HepG2 (cell line): ENCODE results near the gene UBE2E1. TPM values are rescaled to one million over a fixed set of nuclear protein-coding genes. Genes with fewer than 3 reads are reported as not detected.
A peak's percentile ranks its signal among the peaks of the same experiment; 100 is the strongest.

Experiments
- ATAC-seq: fragments of 200-7000 bp; cut with Tn5 transposase; 3 replicates; pipeline ENCODE4 v1.9.1; 2020; ENCODE audit warnings: mild to moderate bottlenecking, moderate library complexity
- BruUV-seq: library from RNA; stranded (reverse); fragments of 400-500 nt; replicated peaks from 2 replicates; lab custom pipeline; 2021; lab: Mats Ljungman, UMichigan
- CTCF ChIA-PET: fragments of 300-600 bp; formaldehyde crosslinking; extraction: SDS; loops from one replicate; lab custom pipeline; 2021; ENCODE audit warnings: low total read pairs, inconsistent platforms, low intra/inter-chr PET ratio; lab: Yijun Ruan, JAX
- POLR2A ChIA-PET: fragments of 350-600 bp; sonication (Branson Sonifier 250); formaldehyde crosslinking; loops from one replicate; lab custom pipeline; 2020; ENCODE audit warnings: antibody characterized with exemption, inconsistent platforms; lab: Yijun Ruan, JAX
- DNase-seq: peaks from one replicate; pipeline ENCODE4 v3.0.0-alpha.2; 2015; ENCODE audit warnings: low spot score
- FAIRE-seq: peaks from 3 replicates; lab custom pipeline; 2011; peaks lifted over from hg19 to GRCh38; lab: Jason Lieb, UNC
- H2AFZ ChIP-seq: one replicate; pipeline ENCODE4 v1.6.1; 2011; ENCODE audit warnings: low read length, inconsistent platforms
- H3K27ac ChIP-seq: fragments of 300-600 bp; 3 replicates; pipeline ENCODE4 v1.8.0; 2011; ENCODE audit warnings: mixed run types, mild to moderate bottlenecking, mixed read lengths, low read length, inconsistent platforms; ENCODE audit not compliant: insufficient read depth; ENCODE audit errors: extremely low read length
- H3K27me3 ChIP-seq, 2 experiments: fragments of 200-600 bp in 1 of 2; 2 replicates in 1 of 2; 3 replicates in 1 of 2; pipeline versions ENCODE4 v1.6.0 to v1.8.0; 2011; ENCODE audit warnings: low read length in 2 of 2, mild to moderate bottlenecking in 2 of 2, moderate library complexity in 2 of 2, inconsistent platforms in 1 of 2; ENCODE audit not compliant: insufficient read depth in 2 of 2, control insufficient read depth in 1 of 2
- H3K36me3 ChIP-seq, 2 experiments: fragments of 200-600 bp in 1 of 2; replicated peaks in 1 of 2; 2 replicates in 1 of 2; 3 replicates in 1 of 2; pipeline versions ENCODE4 v1.5.1 to v1.8.0; 2011; ENCODE audit warnings: low read length in 2 of 2, inconsistent platforms in 1 of 2; ENCODE audit not compliant: insufficient read depth in 2 of 2, control insufficient read depth in 1 of 2
- H3K4me1 ChIP-seq: 2 replicates; pipeline ENCODE4 v1.5.1; 2012; ENCODE audit warnings: low read length, inconsistent platforms; ENCODE audit not compliant: insufficient read depth
- H3K4me2 ChIP-seq: 2 replicates; pipeline ENCODE4 v1.6.0; 2011; ENCODE audit warnings: low read depth, low read length, inconsistent platforms
- H3K4me3 ChIP-seq, 3 experiments: fragments of 200-600 bp in 1 of 3; sonication (generic), shearing (Covaris generic) in 1 of 3; replicated peaks in 1 of 3; 2 replicates each; pipeline ENCODE4 v1.5.1; 2011 to 2016; ENCODE audit warnings: low read length in 3 of 3, inconsistent platforms in 2 of 3, low read depth in 2 of 3, mild to moderate bottlenecking in 2 of 3, control low read depth in 1 of 3, mixed read lengths in 1 of 3; ENCODE audit not compliant: insufficient read depth in 1 of 3
- H3K79me2 ChIP-seq: one replicate; pipeline ENCODE4 v1.6.1; 2011; ENCODE audit warnings: low read length, inconsistent platforms; ENCODE audit not compliant: insufficient read depth
- H3K9ac ChIP-seq: 2 replicates; pipeline ENCODE4 v1.6.0; 2011; ENCODE audit warnings: mild to moderate bottlenecking, low read depth, low read length, inconsistent platforms; ENCODE audit not compliant: insufficient read depth
- H3K9me3 ChIP-seq: 2 replicates; pipeline ENCODE4 v1.5.1; 2012; ENCODE audit warnings: mild to moderate bottlenecking, low read length
- H4K20me1 ChIP-seq: 2 replicates; pipeline ENCODE4 v1.6.0; 2011; ENCODE audit warnings: inconsistent platforms, mild to moderate bottlenecking, low read length, moderate library complexity; ENCODE audit not compliant: insufficient read depth
- ARID2 ChIP-seq: sonication (generic); formaldehyde crosslinking; IDR thresholded peaks from 2 replicates; pipeline ENCODE4 v1.8.1; 2022; ENCODE audit warnings: mild to moderate bottlenecking, missing genetic modification reagents, borderline replicate concordance
- CENPT ChIP-seq: sonication (generic); formaldehyde crosslinking; IDR thresholded peaks from 2 replicates; pipeline ENCODE4 v1.8.0; 2022; ENCODE audit warnings: low read depth, mild to moderate bottlenecking, moderate library complexity, missing genetic modification reagents
- GFI1 ChIP-seq: sonication (generic); formaldehyde crosslinking; IDR thresholded peaks from 2 replicates; pipeline ENCODE4 v1.5.0; 2020; ENCODE audit warnings: missing genetic modification reagents, mild to moderate bottlenecking, borderline replicate concordance
- MTA1 ChIP-seq: sonication (generic); formaldehyde crosslinking; IDR thresholded peaks from 2 replicates; pipeline ENCODE4 v1.4.0; 2020; ENCODE audit warnings: missing genetic modification reagents, mild to moderate bottlenecking, borderline replicate concordance
- SNAI1 ChIP-seq: sonication (generic); formaldehyde crosslinking; IDR thresholded peaks from 2 replicates; pipeline ENCODE4 v1.5.0; 2020; ENCODE audit warnings: mild to moderate bottlenecking, missing genetic modification reagents, borderline replicate concordance
- ZBTB7B ChIP-seq: sonication (generic); formaldehyde crosslinking; IDR thresholded peaks from 2 replicates; pipeline ENCODE4 v1.4.0; 2020; ENCODE audit warnings: missing genetic modification reagents
- ZEB1 ChIP-seq: IDR thresholded peaks from 2 replicates; pipeline ENCODE4 v1.6.1; 2012; ENCODE audit warnings: mild to moderate bottlenecking, low read depth, inconsistent platforms; ENCODE audit not compliant: insufficient replicate concordance
- ZNF296 ChIP-seq: sonication (generic); formaldehyde crosslinking; conservative IDR thresholded peaks from 2 replicates; pipeline ENCODE4 v1.5.0; 2020; ENCODE audit warnings: mild to moderate bottlenecking, missing genetic modification reagents
- ZNF446 ChIP-seq: sonication (generic); formaldehyde crosslinking; IDR thresholded peaks from 2 replicates; pipeline ENCODE4 v1.5.0; 2020; ENCODE audit warnings: mild to moderate bottlenecking, missing genetic modification reagents
- ZNF883 ChIP-seq: sonication (generic); formaldehyde crosslinking; IDR thresholded peaks from 2 replicates; pipeline ENCODE4 v1.5.1; 2020; ENCODE audit warnings: mild to moderate bottlenecking, missing genetic modification reagents; ENCODE audit errors: not compliant biosample characterization
- WGBS: methylation state at CpG from one replicate; pipeline ENCODE4 v1.1.6; 2017; ENCODE audit warnings: low lambda C conversion rate; 5-methylcytosine and 5-hydroxymethylcytosine counted together
- in situ Hi-C: cut with HindIII; loops from 2 replicates; pipeline ENCODE4 v1.10.0; 2017; ENCODE audit warnings: low pct_unique_long_range_greater_than_20kb; ENCODE audit not compliant: extremely low pct_ligation_motif_present
- intact Hi-C: fragments of 100-400 bp; cut with micrococcal nuclease; formaldehyde crosslinking; loops from one replicate; pipeline ENCODE4 v1.10.0; 2022; ENCODE audit not compliant: unreplicated experiment
- polyA plus RNA-seq, 8 experiments: library from polyadenylated mRNA; depleted of rRNA in 3 of 8; stranded (reverse) in 7 of 8; unstranded in 1 of 8; fragments of >200 nt; fragmentation: Illumina TruSeq in 4 of 8; extraction: Trizol in 4 of 8; gene quantifications; 2 replicates each; pipeline versions ENCODE4 v1.2.1 to v1.2.3, GENCODE V29; 2011 to 2016; ENCODE audit warnings: low read depth in 4 of 8, missing spikeins in 1 of 8, mixed read lengths in 1 of 8; ENCODE audit not compliant: insufficient read depth in 1 of 8
- total RNA-seq, 5 experiments: library from RNA; depleted of rRNA; stranded (reverse); fragments of >200 nt; fragmentation: Illumina TruSeq; extraction: Trizol; gene quantifications; 2 replicates each; pipeline ENCODE4 v1.2.3, GENCODE V29; 2016; ENCODE audit warnings: low read depth in 1 of 5
- TF ChIP-seq, protein P1 (sequence below): sonication (generic); formaldehyde crosslinking; IDR thresholded peaks from 2 replicates; pipeline ENCODE4 v1.5.0; 2020; ENCODE audit warnings: mild to moderate bottlenecking, missing genetic modification reagents
- TF ChIP-seq, protein P2 (sequence below): IDR thresholded peaks from 2 replicates; pipeline ENCODE4 v1.6.1; 2016; ENCODE audit warnings: control low read depth
- TF ChIP-seq, protein P3 (sequence below): sonication (generic); formaldehyde crosslinking; IDR thresholded peaks from 2 replicates; pipeline ENCODE4 v1.8.0; 2022; ENCODE audit warnings: mild to moderate bottlenecking, missing genetic modification reagents, moderate library complexity
- TF ChIP-seq, protein P4 (sequence below): sonication (generic); formaldehyde crosslinking; IDR thresholded peaks from 2 replicates; pipeline ENCODE4 v1.5.0; 2020; ENCODE audit warnings: mild to moderate bottlenecking, missing genetic modification reagents
- TF ChIP-seq, protein P5 (sequence below): sonication (generic); formaldehyde crosslinking; IDR thresholded peaks from 2 replicates; pipeline ENCODE4 v1.4.0; 2020; ENCODE audit warnings: missing genetic modification reagents

UBE2E1 gene
- total and polyA plus RNA-seq, 2 of the 13 experiments (the other 11 are each of a cell fraction or from before 2014, with no cell fraction given): 55.4 to 61.8 TPM

DNA sequence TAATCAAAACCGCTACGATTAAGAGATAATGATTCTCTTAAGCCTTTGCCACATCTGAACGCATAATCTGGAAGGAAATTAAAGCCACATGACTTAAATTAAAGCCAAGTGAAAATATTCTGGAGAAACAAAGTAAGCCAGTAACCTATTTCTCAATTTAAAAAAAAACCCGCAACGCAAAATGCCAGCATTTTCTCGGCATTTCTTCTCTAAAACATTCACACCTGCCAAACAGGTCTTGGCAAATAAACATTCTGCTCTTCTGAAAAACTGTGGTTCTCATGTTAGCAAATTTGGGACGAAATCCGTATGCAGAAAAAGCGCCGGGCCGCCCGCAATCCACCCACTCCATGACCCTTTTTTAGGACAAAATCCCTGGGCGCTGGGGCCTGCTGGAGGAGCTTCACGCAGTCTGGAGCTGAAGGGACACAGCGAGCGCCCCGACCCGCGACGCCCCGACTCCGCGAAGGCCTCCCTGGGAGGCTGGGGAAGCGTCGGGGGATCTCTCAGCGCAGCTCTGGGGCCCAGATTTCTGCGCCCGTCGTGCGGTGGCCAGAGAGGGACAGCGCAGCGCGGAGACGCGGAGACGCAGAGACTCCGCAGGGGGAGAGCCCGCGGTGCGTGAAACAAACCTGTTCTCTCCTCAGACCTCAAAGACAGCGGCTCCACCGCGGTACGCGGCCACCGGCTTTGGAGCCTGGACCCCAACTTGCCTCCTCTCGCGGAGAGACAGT lies 110.6 kb downstream of the UBE2E1 start:
- TSS peak; percentile 67 for BruUV-seq
- Histone ChIP-seq H3K9ac (peak overlapping the region; percentile 95), H3K36me3 (peaks cover 4 to 9% of the 10 kb centered on the region in 2 experiments; a peak in 4 of 5 replicates), H4K20me1 (peaks cover 36% of the 10 kb centered on the region), H3K27me3 (no peaks in the 10 kb centered on the region; a peak in 1 of 5 replicates), H3K4me3 (peak overlapping the region; percentile 91 to 99 (median 98)), H3K79me2 (peaks cover 56% of the 10 kb centered on the region), H3K4me2 (peak overlapping the region; percentile 76), H3K4me1 (peaks cover 54% of the 10 kb centered on the region), H3K27ac (peak overlapping the region; percentile 81), H2AFZ (no peak overlapping the region), H3K9me3 (no peaks in the 10 kb centered on the region)
- ATAC-seq (peak; percentile 74), FAIRE-seq (no peak), DNase-seq (no peak)
- intact Hi-C loops: no loop called here
- in situ Hi-C loops: no loop called here
- 1% methylated on average over 15 of the region's 48 CpGs for WGBS
- ChIA-PET POLR2A (interaction anchor here (0.6 to 3.8 kb wide), 28 partner anchors 8 to 1867 kb away, joined by 3 to 72 read pairs (median 8); partner anchors contain the start of gene NGLY1), CTCF (no interaction called here)
- TF ChIP-seq, protein P1, sequence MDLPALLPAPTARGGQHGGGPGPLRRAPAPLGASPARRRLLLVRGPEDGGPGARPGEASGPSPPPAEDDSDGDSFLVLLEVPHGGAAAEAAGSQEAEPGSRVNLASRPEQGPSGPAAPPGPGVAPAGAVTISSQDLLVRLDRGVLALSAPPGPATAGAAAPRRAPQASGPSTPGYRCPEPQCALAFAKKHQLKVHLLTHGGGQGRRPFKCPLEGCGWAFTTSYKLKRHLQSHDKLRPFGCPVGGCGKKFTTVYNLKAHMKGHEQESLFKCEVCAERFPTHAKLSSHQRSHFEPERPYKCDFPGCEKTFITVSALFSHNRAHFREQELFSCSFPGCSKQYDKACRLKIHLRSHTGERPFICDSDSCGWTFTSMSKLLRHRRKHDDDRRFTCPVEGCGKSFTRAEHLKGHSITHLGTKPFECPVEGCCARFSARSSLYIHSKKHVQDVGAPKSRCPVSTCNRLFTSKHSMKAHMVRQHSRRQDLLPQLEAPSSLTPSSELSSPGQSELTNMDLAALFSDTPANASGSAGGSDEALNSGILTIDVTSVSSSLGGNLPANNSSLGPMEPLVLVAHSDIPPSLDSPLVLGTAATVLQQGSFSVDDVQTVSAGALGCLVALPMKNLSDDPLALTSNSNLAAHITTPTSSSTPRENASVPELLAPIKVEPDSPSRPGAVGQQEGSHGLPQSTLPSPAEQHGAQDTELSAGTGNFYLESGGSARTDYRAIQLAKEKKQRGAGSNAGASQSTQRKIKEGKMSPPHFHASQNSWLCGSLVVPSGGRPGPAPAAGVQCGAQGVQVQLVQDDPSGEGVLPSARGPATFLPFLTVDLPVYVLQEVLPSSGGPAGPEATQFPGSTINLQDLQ (CRISPR knock-in tag): no peak
- TF ChIP-seq, protein P2, sequence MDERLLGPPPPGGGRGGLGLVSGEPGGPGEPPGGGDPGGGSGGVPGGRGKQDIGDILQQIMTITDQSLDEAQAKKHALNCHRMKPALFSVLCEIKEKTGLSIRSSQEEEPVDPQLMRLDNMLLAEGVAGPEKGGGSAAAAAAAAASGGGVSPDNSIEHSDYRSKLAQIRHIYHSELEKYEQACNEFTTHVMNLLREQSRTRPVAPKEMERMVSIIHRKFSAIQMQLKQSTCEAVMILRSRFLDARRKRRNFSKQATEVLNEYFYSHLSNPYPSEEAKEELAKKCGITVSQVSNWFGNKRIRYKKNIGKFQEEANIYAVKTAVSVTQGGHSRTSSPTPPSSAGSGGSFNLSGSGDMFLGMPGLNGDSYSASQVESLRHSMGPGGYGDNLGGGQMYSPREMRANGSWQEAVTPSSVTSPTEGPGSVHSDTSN (CRISPR knock-in tag): no peak
- TF ChIP-seq ZEB1 (peak; percentile 17), CENPT (no peak), ZNF446 (CRISPR knock-in tag) (no peak), GFI1 (0 out of 2 replicates have a peak, but pooled peaks have one; percentile 59), ZNF296 (CRISPR knock-in tag) (0 out of 2 replicates have a peak, but pooled peaks have one; percentile 45), MTA1 (no peak), ZNF883 (CRISPR knock-in tag) (no peak), ZBTB7B (CRISPR knock-in tag) (no peak), SNAI1 (0 out of 2 replicates have a peak, but pooled peaks have one; percentile 1), ARID2 (no peak)
- TF ChIP-seq, protein P3, sequence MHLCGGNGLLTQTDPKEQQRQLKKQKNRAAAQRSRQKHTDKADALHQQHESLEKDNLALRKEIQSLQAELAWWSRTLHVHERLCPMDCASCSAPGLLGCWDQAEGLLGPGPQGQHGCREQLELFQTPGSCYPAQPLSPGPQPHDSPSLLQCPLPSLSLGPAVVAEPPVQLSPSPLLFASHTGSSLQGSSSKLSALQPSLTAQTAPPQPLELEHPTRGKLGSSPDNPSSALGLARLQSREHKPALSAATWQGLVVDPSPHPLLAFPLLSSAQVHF: no peak
- TF ChIP-seq, protein P4, sequence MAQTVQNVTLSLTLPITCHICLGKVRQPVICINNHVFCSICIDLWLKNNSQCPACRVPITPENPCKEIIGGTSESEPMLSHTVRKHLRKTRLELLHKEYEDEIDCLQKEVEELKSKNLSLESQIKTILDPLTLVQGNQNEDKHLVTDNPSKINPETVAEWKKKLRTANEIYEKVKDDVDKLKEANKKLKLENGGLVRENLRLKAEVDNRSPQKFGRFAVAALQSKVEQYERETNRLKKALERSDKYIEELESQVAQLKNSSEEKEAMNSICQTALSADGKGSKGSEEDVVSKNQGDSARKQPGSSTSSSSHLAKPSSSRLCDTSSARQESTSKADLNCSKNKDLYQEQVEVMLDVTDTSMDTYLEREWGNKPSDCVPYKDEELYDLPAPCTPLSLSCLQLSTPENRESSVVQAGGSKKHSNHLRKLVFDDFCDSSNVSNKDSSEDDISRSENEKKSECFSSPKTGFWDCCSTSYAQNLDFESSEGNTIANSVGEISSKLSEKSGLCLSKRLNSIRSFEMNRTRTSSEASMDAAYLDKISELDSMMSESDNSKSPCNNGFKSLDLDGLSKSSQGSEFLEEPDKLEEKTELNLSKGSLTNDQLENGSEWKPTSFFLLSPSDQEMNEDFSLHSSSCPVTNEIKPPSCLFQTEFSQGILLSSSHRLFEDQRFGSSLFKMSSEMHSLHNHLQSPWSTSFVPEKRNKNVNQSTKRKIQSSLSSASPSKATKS (CRISPR knock-in tag): 0 out of 2 replicates have a peak, but pooled peaks have one; percentile 22
- TF ChIP-seq, protein P5, sequence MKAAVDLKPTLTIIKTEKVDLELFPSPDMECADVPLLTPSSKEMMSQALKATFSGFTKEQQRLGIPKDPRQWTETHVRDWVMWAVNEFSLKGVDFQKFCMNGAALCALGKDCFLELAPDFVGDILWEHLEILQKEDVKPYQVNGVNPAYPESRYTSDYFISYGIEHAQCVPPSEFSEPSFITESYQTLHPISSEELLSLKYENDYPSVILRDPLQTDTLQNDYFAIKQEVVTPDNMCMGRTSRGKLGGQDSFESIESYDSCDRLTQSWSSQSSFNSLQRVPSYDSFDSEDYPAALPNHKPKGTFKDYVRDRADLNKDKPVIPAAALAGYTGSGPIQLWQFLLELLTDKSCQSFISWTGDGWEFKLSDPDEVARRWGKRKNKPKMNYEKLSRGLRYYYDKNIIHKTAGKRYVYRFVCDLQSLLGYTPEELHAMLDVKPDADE (CRISPR knock-in tag): no peak
